ENCODE data around the gene AKAP12.

GRCh38 chr6:151196555-151196954 lies 43.2 kb upstream of the AKAP12 start:
- no peak for TF ChIP-seq CTCF (IDR thresholded peaks at IDR 0.05)
- no peak for TF ChIP-seq POLR2A (IDR thresholded peaks at IDR 0.05)
- TF ChIP-seq POLR2AphosphoS5 (IDR thresholded peaks at IDR 0.05; ENCODE audit: insufficient read depth in 1 of 2, low read depth in 1 of 2), result peak; percentile 14 to 19

All from vagina (tissue), 2 donors.